UCSD-AML1 (cell line): Measurements from ENCODE around the gene TRIM7.

Experiments
- DNase-seq: peaks from one replicate; lab custom pipeline; 2025; ENCODE audit not compliant: unreplicated experiment; lab: John Stamatoyannopoulos, UW

The TRIM7 gene

GRCh38 chr5:181233088-181233800 is 28.2 kb upstream of the TRIM7 start:
- DNase-seq = no peak

GRCh38 chr5:181232593-181232992 is 27.6 kb upstream of the TRIM7 start:
- DNase-seq = no peak

DNA sequence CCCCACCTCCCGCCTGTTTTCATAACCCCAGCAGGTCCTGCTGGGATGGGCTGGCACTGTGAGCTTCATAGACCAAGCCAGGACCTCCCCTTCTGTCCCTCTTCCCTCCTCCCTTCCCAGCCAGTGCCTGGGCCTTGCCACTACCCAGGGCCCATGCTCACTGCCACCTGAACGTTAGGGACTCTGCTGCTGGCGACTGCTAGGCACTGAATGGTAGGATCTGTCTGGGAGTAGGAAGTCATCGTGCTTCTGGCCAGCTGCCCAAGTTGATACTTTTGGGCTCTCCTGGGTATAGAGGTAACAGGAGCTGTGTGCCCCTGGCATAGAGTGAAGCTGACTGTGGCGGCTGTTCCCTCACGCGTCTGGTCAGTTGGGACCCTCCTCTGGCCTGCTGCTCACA is 26.4 kb upstream of the TRIM7 start:
- DNase-seq = no peak

DNA sequence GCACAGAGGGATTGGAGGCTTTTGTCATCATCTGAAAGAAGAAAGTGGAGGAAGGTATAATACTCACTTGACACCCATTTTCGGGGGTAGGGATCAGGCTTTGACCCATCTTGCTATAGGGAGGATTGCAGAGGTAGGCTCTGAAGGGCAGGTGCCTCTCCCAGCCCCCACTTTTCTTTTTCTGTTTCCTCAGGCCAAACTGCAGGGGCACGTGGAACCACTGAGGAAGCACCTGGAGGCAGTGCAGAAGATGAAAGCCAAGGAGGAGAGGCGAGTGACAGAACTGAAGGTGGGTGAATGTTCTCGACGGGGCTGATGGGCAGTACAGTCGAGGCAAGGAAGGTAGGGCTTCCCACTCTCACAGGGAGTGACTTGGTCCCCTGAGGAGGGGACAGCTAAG is 25.6 kb upstream of the TRIM7 start:
- DNase-seq = no peak

DNA sequence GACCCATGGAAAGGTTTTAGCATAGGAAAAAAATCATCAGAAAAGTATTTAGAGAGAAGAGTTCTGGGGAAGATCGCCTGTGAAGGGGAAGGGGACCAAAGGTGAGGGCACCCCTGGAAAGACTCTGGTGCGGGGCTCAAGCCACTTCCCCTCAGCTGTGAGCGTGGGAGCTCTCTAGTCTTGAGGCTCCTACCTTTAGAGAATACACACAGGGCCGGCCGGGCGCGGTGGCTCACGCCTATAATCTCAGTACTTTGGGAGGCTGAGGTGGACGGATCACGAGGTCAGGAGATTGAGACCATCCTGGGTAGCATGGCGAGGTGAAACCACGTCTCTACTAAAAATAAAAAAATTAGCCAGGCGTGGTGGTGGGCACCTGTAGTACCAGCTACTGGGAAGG is 25.0 kb upstream of the TRIM7 start:
- no peak for DNase-seq

- DNase-seq = no peak
Measured at GRCh38 chr5:181224390-181225229, 19.6 kb upstream of the TRIM7 start.

GRCh38 chr5:181223729-181224389 is 18.9 kb upstream of the TRIM7 start:
- DNase-seq = no peak

DNA sequence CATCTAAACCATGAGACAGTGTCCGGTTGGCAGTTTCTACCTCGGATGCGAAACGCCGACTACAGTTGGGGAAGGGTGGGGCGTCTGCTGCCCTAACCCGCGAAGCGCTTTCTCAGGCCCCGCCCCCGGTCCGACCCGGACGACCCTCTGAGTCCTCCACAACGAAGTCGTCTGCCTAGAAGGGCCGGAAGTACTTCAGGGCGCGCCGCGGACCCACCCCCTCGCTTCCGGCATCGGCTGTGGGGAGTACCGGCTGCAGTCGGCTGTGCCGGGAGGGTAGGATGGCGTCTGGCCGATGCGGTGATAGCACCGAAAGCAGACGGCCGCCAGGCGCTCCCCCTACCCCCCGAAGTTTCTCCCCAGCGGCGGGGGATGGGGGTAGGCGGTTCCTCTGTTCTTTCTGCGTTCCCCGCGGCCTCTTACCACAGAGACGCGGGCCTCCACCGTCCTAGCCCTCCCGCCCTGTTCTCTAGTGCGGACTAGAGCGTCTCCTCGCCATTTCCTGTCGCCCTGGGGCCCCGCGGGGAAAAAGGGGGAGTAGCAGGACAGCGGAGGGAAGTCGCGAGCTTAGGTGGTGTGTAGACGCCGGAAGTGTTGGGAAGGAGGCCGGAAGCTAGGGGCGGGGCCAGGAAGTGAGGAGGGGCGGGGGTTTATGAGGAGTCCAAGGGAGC is 18.2 kb upstream of the TRIM7 start, which contains the start of gene TRIM41:
Gene TRIM41, plus strand, starts transcription at position 224 of the 671 bp plus-strand sequence. CDS start 719 bp downstream, outside the sequence.
- DNase-seq = no peak

- DNase-seq = no peak
Measured at GRCh38 chr5:181222630-181223057, 17.6 kb upstream of the TRIM7 start.

DNA sequence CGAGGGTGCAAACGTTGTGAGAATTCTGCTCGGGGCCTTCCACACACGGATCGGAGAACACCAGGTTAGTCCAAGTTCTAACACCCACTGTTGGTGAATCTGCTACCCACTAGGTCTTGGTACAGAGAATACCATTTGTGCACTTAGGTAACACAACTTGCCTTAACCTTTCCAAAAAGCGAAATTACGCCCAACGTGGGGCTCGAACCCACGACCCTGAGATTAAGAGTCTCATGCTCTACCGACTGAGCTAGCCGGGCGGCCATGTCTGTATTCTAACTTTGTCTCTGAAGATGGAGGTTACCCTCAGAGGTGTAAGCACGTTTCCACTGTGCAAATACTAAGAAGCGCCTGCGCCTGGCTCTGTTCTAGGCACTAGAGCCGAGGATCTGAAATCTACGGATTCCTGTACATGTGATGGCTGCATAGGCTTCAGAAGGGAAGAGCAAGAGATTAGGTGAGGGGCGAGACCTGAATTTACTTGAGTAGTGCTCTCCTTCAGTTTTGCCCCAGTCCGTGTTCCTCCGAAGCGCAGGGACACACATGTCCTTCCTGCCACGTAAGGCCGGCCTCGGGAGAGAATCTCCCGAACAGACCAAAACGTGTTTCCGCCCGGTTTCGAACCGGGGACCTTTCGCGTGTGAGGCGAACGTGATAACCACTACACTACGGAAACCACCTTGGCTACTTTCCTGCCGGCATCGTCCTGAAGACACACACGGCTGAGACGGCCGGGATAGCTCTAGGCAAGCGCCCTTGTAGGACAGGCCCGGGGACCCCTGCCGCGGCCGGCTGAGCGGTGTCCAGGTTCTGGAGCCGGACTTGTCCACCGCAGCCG is 17.0 kb upstream of the TRIM7 start:
- no peak for DNase-seq

DNA sequence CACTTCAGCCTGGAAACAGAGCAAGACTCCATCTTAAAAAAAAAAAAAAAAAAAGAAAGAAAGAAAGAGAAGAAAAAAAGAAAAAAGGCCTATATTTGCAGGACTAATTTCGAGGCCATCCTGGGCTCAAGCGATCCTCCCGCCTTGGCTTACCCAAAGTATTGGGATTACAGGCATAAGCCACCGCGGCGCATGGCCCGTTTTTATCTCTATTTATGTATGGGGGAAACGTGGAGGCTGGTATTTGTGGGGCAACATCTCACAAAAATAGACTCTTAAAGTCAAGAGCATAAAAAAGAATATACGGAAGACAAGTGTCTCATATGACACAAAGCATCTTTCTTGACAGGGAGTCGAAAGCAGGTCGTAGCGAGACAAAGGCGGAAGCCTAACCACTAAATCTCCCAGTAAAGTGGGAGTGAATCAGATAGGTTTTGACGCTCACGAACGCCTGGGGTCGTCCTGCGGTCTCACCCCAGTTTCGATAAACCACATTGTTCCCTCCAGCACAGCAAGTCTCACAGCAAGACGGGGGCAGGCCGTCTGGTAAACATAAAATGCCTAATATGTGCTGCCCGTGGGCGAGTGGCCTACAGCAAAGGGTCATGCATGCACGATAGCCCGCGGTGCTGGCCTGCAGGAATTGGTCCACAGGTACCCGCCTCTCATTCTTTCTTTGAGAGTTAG is 16.3 kb upstream of the TRIM7 start:
- DNase-seq = no peak

DNA sequence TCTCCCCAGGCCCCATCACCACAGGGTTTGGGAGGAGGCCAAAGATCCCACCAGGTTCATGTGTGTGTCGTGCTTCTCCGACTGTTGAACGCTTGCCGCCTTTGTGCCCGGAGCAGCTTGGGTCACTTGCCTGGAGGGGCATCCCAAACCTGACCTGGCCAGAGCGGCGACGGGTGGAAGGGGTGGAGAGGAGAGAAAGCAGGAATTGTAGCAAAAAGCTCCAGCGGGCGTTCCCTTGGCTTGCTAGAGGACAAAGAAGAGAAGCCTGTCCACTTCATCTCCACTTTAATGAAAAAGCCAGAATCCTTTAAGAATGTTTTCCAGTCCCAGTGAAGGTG is 15.2 kb upstream of the TRIM7 start:
- no peak for DNase-seq

DNA sequence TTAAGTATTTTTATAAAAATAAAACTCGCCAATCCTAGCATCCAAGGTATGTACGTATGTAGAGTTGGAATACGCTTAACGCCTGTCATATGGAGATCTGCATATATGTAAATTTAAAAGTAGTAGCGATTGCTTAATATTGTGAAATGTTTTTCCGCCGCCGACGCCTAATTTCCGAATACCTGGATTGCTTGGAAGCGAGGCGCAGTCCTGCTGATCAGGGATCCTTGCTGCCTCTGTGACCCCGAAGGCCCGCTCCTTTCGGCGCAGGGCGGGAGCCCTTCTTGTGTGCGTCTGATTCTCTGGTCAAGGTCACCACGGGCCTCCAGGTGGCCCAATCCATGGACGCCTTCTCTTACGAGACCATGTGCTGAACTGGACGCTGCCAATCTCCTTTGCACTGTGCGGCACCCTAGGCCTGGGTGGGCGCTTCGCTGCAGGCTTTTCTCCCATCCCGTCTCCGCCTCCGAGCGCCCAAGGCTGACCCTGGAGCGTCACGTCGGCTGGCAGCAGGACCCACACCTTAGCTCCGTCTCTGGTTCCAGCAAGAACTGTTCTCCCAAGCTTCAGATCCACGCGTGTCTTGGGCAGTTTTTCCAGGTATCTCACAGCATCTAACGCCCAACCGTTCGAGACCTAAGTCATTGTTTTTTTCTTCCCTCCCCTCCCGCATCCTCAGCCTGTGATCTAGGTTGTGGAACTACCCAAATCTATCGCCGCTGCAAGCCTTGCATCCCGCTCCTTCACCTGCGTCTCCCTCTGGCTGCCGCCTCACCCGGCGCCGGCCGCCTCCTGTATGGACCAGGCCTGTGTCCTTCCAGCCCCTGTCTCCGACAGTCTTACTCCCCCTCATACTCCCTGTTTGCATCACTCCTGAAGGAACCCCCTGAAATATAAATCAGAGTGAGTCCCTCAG is 14.5 kb upstream of the TRIM7 start:
- no peak for DNase-seq

- DNase-seq = no peak
Measured at GRCh38 chr5:181218795-181219124, 13.8 kb upstream of the TRIM7 start.

DNA sequence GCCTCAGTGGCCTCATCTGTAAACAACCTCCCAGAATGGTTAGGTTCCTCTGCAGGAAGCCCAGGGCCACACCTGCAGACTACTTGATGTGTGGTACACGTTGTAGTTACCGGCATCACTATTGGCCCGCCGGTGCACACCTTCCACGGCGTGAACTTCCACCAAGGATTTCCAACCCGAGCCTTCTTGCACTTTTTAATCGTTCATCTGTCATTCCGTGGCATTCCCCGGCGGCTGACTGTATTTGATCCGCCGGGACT is 12.7 kb upstream of the TRIM7 start:
- DNase-seq = no peak

GRCh38 chr5:181217111-181217802 is 12.3 kb upstream of the TRIM7 start:
- no peak for DNase-seq

GRCh38 chr5:181215997-181216989 is 11.3 kb upstream of the TRIM7 start:
- no peak for DNase-seq
